CD4-positive, alpha-beta T cell treated with Interleukin-15 for 4 hours (primary cell): ENCODE data around the gene ALDH5A1.

Experiments
- DNase-seq: peaks from one replicate; pipeline ENCODE4 v3.0.0-alpha.2; 2020; ENCODE audit warnings: low spot score

ALDH5A1 gene

DNA sequence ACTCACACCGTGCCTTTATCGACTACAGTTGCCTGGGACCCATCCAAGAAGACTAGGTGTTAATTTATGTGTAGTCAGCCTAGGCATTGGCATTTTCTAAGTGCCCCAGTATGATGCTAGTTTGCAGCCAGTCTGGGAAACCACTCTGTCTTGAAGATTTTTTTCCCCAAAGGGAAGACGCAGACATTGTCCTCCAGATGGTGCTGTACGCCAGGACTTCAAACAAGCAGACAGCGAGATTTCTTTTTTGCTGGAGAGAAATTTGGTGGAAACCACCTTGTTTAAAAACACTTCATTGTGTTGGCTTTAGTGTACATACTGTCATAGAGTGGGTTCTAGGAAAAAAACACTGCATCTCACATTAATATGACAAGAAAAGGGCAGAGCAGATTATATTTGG is 30.0 kb downstream of the ALDH5A1 start:
- DNase-seq: no peak

GRCh38 chr6:24529985-24530384 is 35.2 kb downstream of the ALDH5A1 start:
- no peak for DNase-seq

DNA sequence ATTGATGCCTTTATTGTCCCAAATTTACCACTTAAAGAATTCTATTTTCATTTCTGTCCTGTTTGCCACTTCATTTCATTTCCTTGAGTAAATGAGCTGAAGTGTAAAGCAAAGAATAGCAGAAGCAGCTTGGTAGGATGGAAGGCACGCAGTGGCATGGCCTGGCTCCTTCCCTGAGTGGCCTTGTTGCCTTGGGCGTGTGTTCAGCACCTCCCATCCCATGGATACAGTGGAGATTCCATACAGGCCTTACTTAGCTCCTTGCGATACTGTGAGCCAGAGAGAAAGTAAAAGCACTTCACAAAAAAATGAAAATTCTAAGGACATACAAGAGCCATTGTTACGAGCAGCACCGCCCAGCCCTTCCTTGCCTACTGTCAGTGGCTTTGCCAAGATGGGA is 39.6 kb downstream of the ALDH5A1 start:
- DNase-seq: no peak

GRCh38 chr6:24535210-24535609 is 40.4 kb downstream of the ALDH5A1 start:
- no peak for DNase-seq

- DNase-seq: no peak
Observed at GRCh38 chr6:24536466-24536865, 41.7 kb downstream of the ALDH5A1 start.

DNA sequence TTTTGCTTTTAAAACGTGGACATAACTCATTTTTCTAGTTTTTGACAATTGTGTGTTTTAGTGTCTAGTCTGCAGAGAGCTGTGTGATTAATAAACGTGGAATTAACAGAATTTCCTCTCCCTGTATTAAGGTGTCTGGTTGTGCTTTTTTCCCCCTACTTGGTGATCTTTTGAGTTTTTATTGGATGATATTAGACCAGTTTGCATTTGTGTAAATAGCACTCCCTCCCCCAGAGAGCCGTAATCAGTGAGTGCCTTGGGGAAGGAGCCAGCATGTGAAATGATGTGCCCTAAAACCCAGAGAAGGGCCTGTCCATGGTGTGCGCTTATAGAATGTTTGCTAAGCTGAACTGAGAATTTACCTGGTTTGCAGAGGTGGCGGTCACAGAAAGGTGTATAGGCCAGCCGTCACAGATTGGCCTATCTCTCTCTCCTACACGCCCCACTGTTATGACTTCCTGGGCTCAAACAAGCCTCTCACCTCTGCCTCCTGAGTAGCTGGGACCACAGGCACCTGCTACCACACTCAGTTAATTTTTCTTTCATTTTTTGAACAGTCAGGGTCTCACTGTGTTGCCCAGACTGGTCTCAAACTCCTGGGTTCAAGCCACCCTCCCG is 42.4 kb downstream of the ALDH5A1 start:
- no peak for DNase-seq

DNA sequence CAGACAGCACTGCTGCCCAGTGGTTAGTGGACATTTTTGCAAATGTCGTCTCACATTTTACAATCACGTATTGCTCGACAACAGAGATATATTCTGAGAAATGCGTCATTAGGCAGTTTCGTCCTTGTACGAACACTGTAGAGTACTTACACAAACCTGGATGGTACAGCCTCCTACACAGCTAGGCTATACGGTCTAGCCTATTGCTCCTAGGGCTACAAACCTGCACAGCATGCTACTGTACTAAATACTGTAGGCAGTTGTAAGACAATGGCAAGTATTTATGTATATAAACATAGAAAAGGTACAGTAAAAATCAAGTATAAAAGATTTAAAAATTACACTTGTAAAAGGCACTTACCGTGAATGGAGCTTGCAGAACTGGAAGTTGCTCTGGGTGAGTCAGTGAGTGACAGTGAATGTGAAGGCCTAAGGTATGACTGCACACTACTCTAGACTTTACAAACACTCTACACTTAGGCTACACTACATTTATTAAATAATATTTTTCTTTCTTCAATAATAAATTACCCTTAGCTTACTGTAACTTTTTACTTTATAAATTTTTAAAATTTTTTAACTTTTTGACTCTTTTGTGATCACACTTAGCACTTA is 43.1 kb downstream of the ALDH5A1 start:
- DNase-seq: no peak

DNA sequence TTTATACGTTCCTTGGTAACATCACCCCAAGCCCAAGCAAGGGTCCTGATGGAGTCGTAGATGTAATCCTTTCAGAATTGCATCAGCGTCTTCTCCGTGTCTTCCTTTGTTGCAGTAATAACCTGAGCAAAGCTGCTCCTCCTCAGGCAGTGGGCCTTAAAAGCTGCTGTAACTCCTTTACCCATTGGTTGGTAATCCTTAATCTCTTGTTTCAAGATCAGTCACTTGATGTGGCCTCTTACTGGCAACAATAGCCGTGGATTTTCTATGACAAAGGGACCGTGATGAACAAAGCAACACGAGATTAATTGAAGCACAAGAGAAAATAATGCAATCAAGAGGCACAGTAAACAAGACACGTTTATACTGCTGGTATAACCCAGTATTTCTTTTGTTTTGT is 44.6 kb downstream of the ALDH5A1 start:
- no peak for DNase-seq

GRCh38 chr6:24540197-24540596 is 45.4 kb downstream of the ALDH5A1 start:
- no peak for DNase-seq

DNA sequence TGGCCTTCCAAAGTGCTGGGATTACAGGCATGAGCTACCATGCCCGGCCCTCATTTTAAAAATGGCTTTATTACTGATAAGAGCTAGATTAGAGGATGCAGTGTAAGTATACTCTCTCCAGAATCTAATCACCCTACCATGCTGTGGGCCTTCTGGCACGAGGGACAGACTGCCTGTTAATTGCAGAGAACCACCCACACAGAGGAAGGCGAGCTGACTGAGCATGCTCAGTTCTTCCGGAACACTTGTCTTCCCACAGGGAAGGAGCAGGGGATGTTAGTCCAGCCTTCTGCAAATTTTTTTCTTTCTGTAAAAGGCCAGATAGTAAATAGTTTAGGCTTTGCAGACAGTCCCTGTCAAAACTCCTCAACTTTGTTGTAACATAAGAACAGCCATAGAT is 48.9 kb downstream of the ALDH5A1 start:
- no peak for DNase-seq

GRCh38 chr6:24545183-24545582 is 50.4 kb downstream of the ALDH5A1 start:
- no peak for DNase-seq

DNA sequence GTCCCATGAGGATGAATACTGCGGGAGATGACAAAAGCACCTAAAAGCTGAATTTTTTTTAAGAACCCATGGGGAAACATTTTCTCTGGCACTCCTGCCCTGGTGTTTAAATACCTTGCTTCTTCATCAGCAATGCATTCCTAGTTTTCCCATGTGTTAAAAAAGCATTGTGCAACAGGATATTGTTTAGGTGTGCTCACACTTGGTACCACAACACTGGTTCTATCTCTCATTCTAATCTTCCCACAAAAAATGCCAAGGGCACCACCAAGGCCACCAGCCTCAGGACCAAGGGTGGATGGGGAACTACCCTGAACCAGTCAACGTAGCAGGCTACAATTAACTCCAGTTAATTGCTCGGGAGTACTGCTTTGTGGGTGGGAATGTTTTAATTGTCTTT is 50.9 kb downstream of the ALDH5A1 start:
- DNase-seq: no peak

DNA sequence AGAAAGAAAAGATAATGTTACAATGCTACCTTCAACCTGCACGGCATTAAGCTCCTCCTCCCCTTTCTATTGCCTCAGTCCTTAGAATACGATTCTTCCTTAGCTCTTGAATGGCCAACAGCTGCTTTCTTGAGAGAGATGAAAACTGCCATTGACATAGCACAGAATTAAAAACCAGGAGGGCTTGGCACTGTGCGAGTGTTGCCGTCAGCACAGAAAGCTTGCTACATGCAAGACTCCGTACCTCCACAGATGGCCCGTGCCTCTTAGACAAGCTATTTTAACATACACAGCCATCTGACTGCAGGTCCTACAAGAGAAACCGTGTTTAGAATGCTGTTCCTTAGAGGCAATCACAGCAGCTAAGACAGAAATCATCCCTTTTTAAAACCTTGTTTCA is 51.7 kb downstream of the ALDH5A1 start:
- no peak for DNase-seq

DNA sequence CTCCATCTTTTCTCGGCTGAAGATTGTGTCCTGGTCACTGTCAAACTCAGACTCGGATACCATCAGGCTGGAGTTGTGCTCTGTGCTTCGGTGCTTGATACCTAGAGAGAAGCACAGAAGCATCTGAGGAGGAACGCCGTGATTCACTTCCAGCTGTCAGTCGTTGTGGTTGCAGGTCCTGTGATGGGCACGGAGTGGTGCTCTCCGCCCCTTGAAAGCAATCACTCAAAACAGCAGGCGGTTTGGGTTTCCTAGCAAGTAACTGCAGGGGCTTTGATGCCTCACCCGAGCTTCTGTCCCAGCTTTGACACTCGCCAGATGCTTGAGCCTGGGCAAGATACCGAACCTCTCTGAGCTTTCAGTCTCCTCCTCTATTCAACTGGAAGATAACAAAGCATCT is 52.5 kb downstream of the ALDH5A1 start:
- peak; percentile 20 for DNase-seq

GRCh38 chr6:24549158-24549557 is 54.4 kb downstream of the ALDH5A1 start:
- DNase-seq: no peak

GRCh38 chr6:24549674-24550353 is 55.0 kb downstream of the ALDH5A1 start:
- DNase-seq: no peak

DNA sequence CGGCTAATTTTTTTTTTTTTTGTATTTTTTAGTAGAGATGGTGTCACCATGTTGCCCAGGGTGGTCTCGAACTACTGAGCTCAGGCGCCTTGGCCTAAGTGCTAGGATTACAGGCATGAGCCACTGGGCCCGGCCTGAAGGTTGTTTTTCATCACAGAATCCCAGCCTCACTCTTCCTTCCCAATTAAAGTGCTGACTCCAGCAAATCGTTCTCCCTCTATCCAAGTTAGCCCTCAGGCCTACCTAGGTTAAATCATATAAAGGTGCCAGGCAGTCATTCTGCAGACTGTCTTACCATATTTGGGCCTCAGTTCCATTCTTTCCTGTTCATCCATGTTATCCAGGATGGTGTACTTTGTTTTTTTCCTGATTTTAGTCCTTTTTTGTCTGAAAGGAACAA is 56.4 kb downstream of the ALDH5A1 start:
- DNase-seq: no peak

DNA sequence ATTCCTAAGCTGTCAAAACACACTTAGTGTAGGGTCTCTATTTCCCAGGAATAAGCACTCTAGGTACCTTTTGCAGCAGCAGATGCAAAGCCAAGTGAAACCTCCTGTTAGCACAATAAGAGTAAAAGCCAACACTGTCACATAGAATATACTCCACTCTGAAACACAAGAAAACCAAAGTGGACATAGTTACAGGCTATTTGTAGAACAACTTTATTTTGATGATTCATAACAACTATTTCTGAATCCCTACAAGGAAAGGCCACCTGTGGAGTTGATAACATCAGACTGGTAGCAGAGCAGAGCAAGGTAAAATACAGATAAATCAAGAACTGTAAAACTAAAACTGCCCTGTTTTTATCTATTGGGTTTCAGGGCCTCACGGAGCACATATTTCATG is 59.7 kb downstream of the ALDH5A1 start:
- no peak for DNase-seq

DNA sequence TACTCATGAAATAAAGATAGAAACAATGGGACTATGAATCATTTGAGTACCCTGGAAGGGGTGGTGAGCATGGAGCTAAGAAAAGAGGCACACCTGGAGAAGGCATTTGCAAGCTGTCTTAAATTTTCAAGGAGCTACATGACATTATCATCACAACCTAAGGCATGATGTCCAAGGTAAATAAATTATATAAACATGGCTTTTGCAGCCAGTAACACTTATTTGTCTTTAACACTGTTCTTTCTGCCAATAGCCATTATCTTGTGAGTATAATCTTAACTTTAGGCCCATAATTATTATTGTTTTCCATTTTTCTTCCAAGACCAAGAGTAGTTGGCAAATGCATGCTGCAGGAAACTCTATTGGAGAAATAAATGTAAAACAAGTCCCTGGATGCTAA is 63.7 kb downstream of the ALDH5A1 start:
- DNase-seq: no peak

DNA sequence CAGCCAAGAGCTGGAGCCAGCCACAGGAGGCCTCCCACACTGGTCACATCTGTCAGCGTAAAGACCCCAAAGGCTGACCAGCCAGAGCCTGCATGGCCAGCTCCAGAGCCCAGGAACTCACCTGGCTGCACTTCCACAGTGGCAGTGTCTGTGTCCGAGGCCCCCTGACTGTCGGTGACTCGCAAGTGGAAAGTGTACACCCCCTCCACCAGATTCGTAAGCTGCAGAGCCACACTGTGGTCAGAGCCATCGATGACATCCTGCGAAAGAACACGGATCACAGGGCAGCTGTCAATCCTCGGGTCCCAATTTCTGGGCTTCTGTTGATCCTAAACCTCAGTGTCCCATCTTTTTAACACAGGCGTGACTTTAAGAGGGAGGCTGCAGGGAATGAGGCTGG is 69.3 kb downstream of the ALDH5A1 start:
- no peak for DNase-seq

GRCh38 chr6:24565196-24565595 is 70.4 kb downstream of the ALDH5A1 start:
- DNase-seq: no peak

GRCh38 chr6:24566020-24566767 is 71.4 kb downstream of the ALDH5A1 start:
- no peak for DNase-seq

DNA sequence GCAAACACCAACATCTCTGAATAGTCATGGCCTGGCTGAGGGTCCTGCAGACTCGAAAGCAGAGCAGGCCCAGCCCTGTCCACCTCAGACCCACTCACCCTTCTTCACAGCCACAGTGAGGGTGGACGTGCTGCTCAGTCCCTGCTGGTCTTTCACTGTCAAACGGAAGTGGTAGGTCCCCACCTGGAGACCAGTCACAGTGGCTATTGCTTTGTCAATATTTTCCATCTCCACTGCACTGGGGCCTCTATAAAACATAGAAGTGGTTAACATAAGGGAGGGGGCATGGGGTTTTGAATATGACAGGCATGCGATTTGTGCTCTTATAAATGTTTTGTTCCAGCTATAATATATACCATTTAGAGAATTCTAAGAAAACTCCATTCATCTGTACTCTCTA is 73.9 kb downstream of the ALDH5A1 start:
- DNase-seq: no peak
